Keratinocyte (primary cell): ENCODE measurements around the gene ATP5F1E.

Source experiments
- EZH2 ChIP-seq: IDR thresholded peaks from one replicate; pipeline ENCODE4 v1.6.1; 2012; ENCODE audit warnings: inconsistent platforms, mild to moderate bottlenecking, low read length, moderate library complexity
- TF ChIP-seq, protein P1 (sequence below), 3 experiments: IDR thresholded peaks in 1 of 3; conservative IDR thresholded peaks in 1 of 3; optimal IDR thresholded peaks in 1 of 3; 2 replicates in 2 of 3; 3 replicates in 1 of 3; pipeline versions ENCODE3 to v1.5.1; 2011; ENCODE audit warnings: low read length in 3 of 3, mild to moderate bottlenecking in 3 of 3, moderate library complexity in 2 of 3, control low read depth in 1 of 3, inconsistent platforms in 1 of 3; ENCODE audit not compliant: insufficient read depth in 2 of 3; ENCODE audit errors: extremely low read depth in 1 of 3

- TF ChIP-seq, protein P1, sequence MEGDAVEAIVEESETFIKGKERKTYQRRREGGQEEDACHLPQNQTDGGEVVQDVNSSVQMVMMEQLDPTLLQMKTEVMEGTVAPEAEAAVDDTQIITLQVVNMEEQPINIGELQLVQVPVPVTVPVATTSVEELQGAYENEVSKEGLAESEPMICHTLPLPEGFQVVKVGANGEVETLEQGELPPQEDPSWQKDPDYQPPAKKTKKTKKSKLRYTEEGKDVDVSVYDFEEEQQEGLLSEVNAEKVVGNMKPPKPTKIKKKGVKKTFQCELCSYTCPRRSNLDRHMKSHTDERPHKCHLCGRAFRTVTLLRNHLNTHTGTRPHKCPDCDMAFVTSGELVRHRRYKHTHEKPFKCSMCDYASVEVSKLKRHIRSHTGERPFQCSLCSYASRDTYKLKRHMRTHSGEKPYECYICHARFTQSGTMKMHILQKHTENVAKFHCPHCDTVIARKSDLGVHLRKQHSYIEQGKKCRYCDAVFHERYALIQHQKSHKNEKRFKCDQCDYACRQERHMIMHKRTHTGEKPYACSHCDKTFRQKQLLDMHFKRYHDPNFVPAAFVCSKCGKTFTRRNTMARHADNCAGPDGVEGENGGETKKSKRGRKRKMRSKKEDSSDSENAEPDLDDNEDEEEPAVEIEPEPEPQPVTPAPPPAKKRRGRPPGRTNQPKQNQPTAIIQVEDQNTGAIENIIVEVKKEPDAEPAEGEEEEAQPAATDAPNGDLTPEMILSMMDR (optimal IDR thresholded peaks at IDR 0.05 in 1 of 3, IDR thresholded peaks at IDR 0.05 in 1 of 3, conservative IDR thresholded peaks at IDR 0.05 in 1 of 3; ENCODE audit: extremely low read depth in 1 of 3, insufficient read depth in 2 of 3, low read length in 3 of 3) = no peak
- TF ChIP-seq EZH2 = no peak
Measured at GRCh38 chr20:59019217-59019616, 12.9 kb downstream of the ATP5F1E start, which contains the start of gene TUBB1.
